IMR-90 (cell line): ENCODE results near the gene FAM177A1. TPM values are rescaled to one million over a fixed set of nuclear protein-coding genes. Genes with fewer than 3 reads are reported as not detected.

Source experiments
- ATAC-seq: fragments of 200-7000 bp; cut with Tn5 transposase; 2 replicates; pipeline ENCODE4 v1.9.1; 2020; ENCODE audit warnings: low read depth, mild to moderate bottlenecking, moderate library complexity
- BruUV-seq: library from RNA; stranded (reverse); fragments of 400-500 nt; replicated peaks from 2 replicates; lab custom pipeline; 2021; lab: Mats Ljungman, UMichigan
- CTCF ChIA-PET: fragments of 300-600 bp; formaldehyde crosslinking; extraction: SDS; loops from one replicate; lab custom pipeline; 2021; ENCODE audit warnings: antibody characterized with exemption; lab: Yijun Ruan, JAX
- POLR2A ChIA-PET: fragments of 300-600 bp; sonication (Branson Sonifier 250); formaldehyde crosslinking; loops from one replicate; lab custom pipeline; 2022; ENCODE audit warnings: antibody characterized with exemption; ENCODE audit not compliant: unreplicated experiment; lab: Charles Lee
- DNase-seq: peaks from one replicate; pipeline ENCODE4 v3.0.0; 2013
- H2AFZ ChIP-seq: replicated peaks from 2 replicates; pipeline ENCODE3; 2013; ENCODE audit warnings: low read length, mild to moderate bottlenecking; ENCODE audit not compliant: poor library complexity
- H2AK5ac ChIP-seq: 2 replicates; pipeline ENCODE4 v1.6.1; 2013; ENCODE audit warnings: low read depth, low read length, inconsistent platforms
- H2AK9ac ChIP-seq: replicated peaks from 2 replicates; pipeline ENCODE3; 2013; ENCODE audit warnings: mild to moderate bottlenecking, low read depth, low read length, moderate library complexity; ENCODE audit not compliant: poor library complexity
- H2BK120ac ChIP-seq: 2 replicates; pipeline ENCODE4 v1.6.1; 2013; ENCODE audit warnings: low read depth, low read length, inconsistent platforms
- H2BK15ac ChIP-seq: 3 replicates; pipeline ENCODE4 v1.6.1; 2013; ENCODE audit warnings: low read depth, low read length, inconsistent platforms
- H2BK20ac ChIP-seq: 2 replicates; pipeline ENCODE4 v1.6.1; 2013; ENCODE audit warnings: low read depth, mild to moderate bottlenecking, inconsistent platforms, low read length, moderate library complexity
- H2BK5ac ChIP-seq: 2 replicates; pipeline ENCODE4 v1.6.1; 2013; ENCODE audit warnings: mild to moderate bottlenecking, low read depth, low read length, inconsistent platforms; ENCODE audit not compliant: poor library complexity, severe bottlenecking
- H3K14ac ChIP-seq: replicated peaks from 2 replicates; pipeline ENCODE4 v1.6.1; 2013; ENCODE audit warnings: low read depth, low read length, inconsistent platforms
- H3K18ac ChIP-seq: 2 replicates; pipeline ENCODE4 v1.6.1; 2013; ENCODE audit warnings: low read depth, low read length, control low read depth
- H3K23ac ChIP-seq: 2 replicates; pipeline ENCODE4 v1.6.1; 2013; ENCODE audit warnings: low read depth, low read length, inconsistent platforms
- H3K27ac ChIP-seq: 2 replicates; pipeline ENCODE4 v1.5.1; 2013; ENCODE audit warnings: mild to moderate bottlenecking, control low read depth, low read length; ENCODE audit not compliant: insufficient read depth
- H3K27me3 ChIP-seq: 2 replicates; pipeline ENCODE4 v1.6.1; 2013; ENCODE audit warnings: low read length; ENCODE audit not compliant: control insufficient read depth, insufficient read depth
- H3K36me3 ChIP-seq: 2 replicates; pipeline ENCODE4 v1.6.1; 2013; ENCODE audit warnings: low read length, mixed read lengths; ENCODE audit not compliant: control insufficient read depth, insufficient read depth
- H3K4ac ChIP-seq: 2 replicates; pipeline ENCODE4 v1.6.1; 2013; ENCODE audit warnings: low read depth, low read length, inconsistent platforms
- H3K4me1 ChIP-seq: 2 replicates; pipeline ENCODE4 v1.6.1; 2013; ENCODE audit warnings: low read length, mixed read lengths; ENCODE audit not compliant: control insufficient read depth, insufficient read depth
- H3K4me2 ChIP-seq: 2 replicates; pipeline ENCODE4 v1.6.1; 2013; ENCODE audit warnings: low read depth, mild to moderate bottlenecking, control low read depth, low read length, moderate library complexity
- H3K4me3 ChIP-seq: 2 replicates; pipeline ENCODE4 v1.5.1; 2013; ENCODE audit warnings: low read depth, mild to moderate bottlenecking, control low read depth, low read length, moderate library complexity; ENCODE audit not compliant: insufficient read depth
- H3K56ac ChIP-seq: 2 replicates; pipeline ENCODE4 v1.6.1; 2013; ENCODE audit warnings: low read length, inconsistent platforms; ENCODE audit not compliant: insufficient read depth; ENCODE audit errors: extremely low read depth
- H3K79me1 ChIP-seq, 2 experiments: 2 replicates each; pipeline ENCODE4 v1.6.1; 2013; ENCODE audit warnings: low read length in 2 of 2, inconsistent platforms in 1 of 2, low read depth in 1 of 2
- H3K9ac ChIP-seq: 2 replicates; pipeline ENCODE4 v1.6.1; 2013; ENCODE audit warnings: low read depth, low read length, control low read depth
- H3K9me1 ChIP-seq: 2 replicates; pipeline ENCODE4 v1.6.1; 2013; ENCODE audit warnings: low read length, inconsistent platforms; ENCODE audit not compliant: insufficient read depth
- H3K9me3 ChIP-seq: 2 replicates; pipeline ENCODE4 v1.6.1; 2013; ENCODE audit warnings: low read length; ENCODE audit not compliant: control insufficient read depth, insufficient read depth
- H4K20me1 ChIP-seq: 2 replicates; pipeline ENCODE4 v1.6.1; 2013; ENCODE audit warnings: low read length, inconsistent platforms; ENCODE audit not compliant: insufficient read depth
- H4K5ac ChIP-seq: 2 replicates; pipeline ENCODE4 v1.6.1; 2013; ENCODE audit warnings: mild to moderate bottlenecking, low read depth, low read length, control low read depth
- H4K8ac ChIP-seq, 2 experiments: 2 replicates each; pipeline ENCODE4 v1.6.1; 2013; ENCODE audit warnings: low read depth in 2 of 2, low read length in 2 of 2, control low read depth in 1 of 2, inconsistent platforms in 1 of 2
- H4K91ac ChIP-seq: 2 replicates; pipeline ENCODE4 v1.6.1; 2013; ENCODE audit warnings: low read depth, low read length, inconsistent platforms; ENCODE audit not compliant: insufficient read depth
- BHLHE40 ChIP-seq: fragments of 150-350 bp; IDR thresholded peaks from 2 replicates; pipeline ENCODE4 v1.6.1; 2016; ENCODE audit warnings: mild to moderate bottlenecking, low read depth, low read length
- CEBPB ChIP-seq: IDR thresholded peaks from 2 replicates; pipeline ENCODE4 v1.6.1; 2012; ENCODE audit warnings: low read depth, low read length, improper control_type of control experiment
- CHD1 ChIP-seq: IDR thresholded peaks from 2 replicates; pipeline ENCODE4 v1.6.1; 2012; ENCODE audit warnings: low read depth, low read length, improper control_type of control experiment
- FOS ChIP-seq: fragments of 150-350 bp; IDR thresholded peaks from 2 replicates; pipeline ENCODE4 v1.6.1; 2016; ENCODE audit warnings: low read depth, low read length
- MAFK ChIP-seq: IDR thresholded peaks from 2 replicates; pipeline ENCODE4 v1.6.1; 2012; ENCODE audit warnings: low read depth, low read length, improper control_type of control experiment
- MAZ ChIP-seq: IDR thresholded peaks from 2 replicates; pipeline ENCODE4 v1.6.1; 2012; ENCODE audit warnings: low read depth, mild to moderate bottlenecking, low read length, improper control_type of control experiment, moderate library complexity, borderline replicate concordance
- MXI1 ChIP-seq: IDR thresholded peaks from 2 replicates; pipeline ENCODE4 v1.6.1; 2012; ENCODE audit warnings: low read depth, mild to moderate bottlenecking, low read length, moderate library complexity, borderline replicate concordance
- NFE2L2 ChIP-seq: fragments of 150-350 bp; IDR thresholded peaks from 2 replicates; pipeline ENCODE4 v1.6.1; 2016; ENCODE audit warnings: low read depth, mild to moderate bottlenecking, low read length
- POLR2A ChIP-seq: IDR thresholded peaks from 2 replicates; pipeline ENCODE4 v1.6.1; 2012; ENCODE audit warnings: mild to moderate bottlenecking, low read depth, low read length
- RAD21 ChIP-seq: IDR thresholded peaks from 2 replicates; pipeline ENCODE4 v1.6.1; 2012; ENCODE audit warnings: low read length, improper control_type of control experiment
- RCOR1 ChIP-seq: IDR thresholded peaks from 2 replicates; pipeline ENCODE4 v1.6.1; 2012; ENCODE audit warnings: mild to moderate bottlenecking, low read length, improper control_type of control experiment; ENCODE audit not compliant: insufficient replicate concordance
- RFX5 ChIP-seq: IDR thresholded peaks from 2 replicates; pipeline ENCODE4 v1.8.0; 2012; ENCODE audit warnings: low read depth, mild to moderate bottlenecking, low read length, moderate library complexity
- SMC3 ChIP-seq: fragments of 150-350 bp; IDR thresholded peaks from 2 replicates; pipeline ENCODE4 v1.6.1; 2016; ENCODE audit warnings: low read depth, mild to moderate bottlenecking, antibody characterized with exemption, low read length, moderate library complexity
- WGBS, 2 experiments: methylation state at CpG; one replicate each; pipeline versions ENCODE4 v1.1.5 to v1.1.7; 2013; ENCODE audit warnings: missing lambda C conversion rate in 2 of 2; ENCODE audit not compliant: insufficient read length in 1 of 2; ENCODE audit errors: extremely low coverage in 2 of 2; 5-methylcytosine and 5-hydroxymethylcytosine counted together
- dilution Hi-C: fragments of 300-500 bp; cut with HindIII; formaldehyde crosslinking; loops from one replicate; pipeline ENCODE4 v1.14.3; 2018; ENCODE audit warnings: low sequenced_read_pairs; ENCODE audit not compliant: unreplicated experiment
- in situ Hi-C: fragments of 300-500 bp; cut with MboI; formaldehyde crosslinking; loops from 3 replicates; pipeline ENCODE4 v1.14.3; 2019; ENCODE audit warnings: low sequenced_read_pairs, inconsistent platforms, mixed read lengths
- intact Hi-C: fragments of 100-400 bp; cut with micrococcal nuclease; formaldehyde crosslinking; loops from 2 replicates; pipeline ENCODE4 v1.10.0; 2022
- polyA plus RNA-seq, 3 experiments: library from polyadenylated mRNA; depleted of rRNA; stranded (reverse); fragments of >200 nt; gene quantifications; 2 replicates each; pipeline ENCODE4 v1.2.3, GENCODE V29; 2012; ENCODE audit warnings: low replicate concordance in 1 of 3
- total RNA-seq: library from RNA; depleted of rRNA; stranded (reverse); fragments of >200 nt; gene quantifications from 2 replicates; pipeline ENCODE4 v1.2.3, GENCODE V29; 2012
- TF ChIP-seq, protein P1 (sequence below): conservative IDR thresholded peaks from 2 replicates; pipeline ENCODE4 v1.5.1; 2012; ENCODE audit warnings: mild to moderate bottlenecking, low read depth, low read length, improper control_type of control experiment
- TF ChIP-seq, protein P2 (sequence below): fragments of 150-350 bp; IDR thresholded peaks from 2 replicates; pipeline ENCODE4 v1.6.1; 2017; ENCODE audit warnings: mild to moderate bottlenecking, antibody characterized with exemption, low read length, low read depth
- TF ChIP-seq, protein P3 (sequence below): fragments of 150-350 bp; IDR thresholded peaks from 2 replicates; pipeline ENCODE4 v1.6.1; 2016; ENCODE audit warnings: low read depth, mild to moderate bottlenecking, low read length, moderate library complexity, borderline replicate concordance

Gene FAM177A1
- total and polyA plus RNA-seq, 2 of the 4 experiments (the other 2 are of a cell fraction): 18.5 to 33.4 TPM

DNA sequence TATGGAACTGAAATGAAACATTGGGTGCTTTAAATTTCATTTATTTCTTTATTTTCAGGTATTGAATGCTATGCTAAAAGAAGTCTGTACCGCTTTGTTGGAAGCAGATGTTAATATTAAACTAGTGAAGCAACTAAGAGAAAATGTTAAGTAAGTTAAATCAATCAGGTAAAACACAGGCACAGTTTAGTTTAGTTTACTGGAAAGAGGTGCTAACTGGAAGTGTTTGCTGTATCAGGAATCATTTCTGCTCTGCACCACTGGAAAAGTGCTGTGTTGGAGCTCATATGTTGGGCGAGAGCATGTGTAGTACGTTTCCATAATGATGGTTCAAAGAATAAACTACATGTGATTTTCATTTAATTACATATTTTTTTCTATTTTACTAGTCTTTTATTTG, 46.6 kb upstream of the FAM177A1 start:
- H3K14ac ChIP-seq: no peak overlapping the region
- no peak overlapping the region for H3K18ac ChIP-seq
- H2AFZ ChIP-seq: no peak overlapping the region
- H2BK20ac ChIP-seq: no peak overlapping the region
- H2AK5ac ChIP-seq: no peak overlapping the region
- 0 out of 2 replicates have a peak, but pooled peaks cover 2% of the 10 kb centered on the region for H3K4me1 ChIP-seq
- peaks cover 16% of the 10 kb centered on the region for H3K36me3 ChIP-seq
- no peak overlapping the region for H3K27ac ChIP-seq
- no peak for DNase-seq
- H2BK5ac ChIP-seq: no peak overlapping the region
- H4K5ac ChIP-seq: no peak overlapping the region
- no peak overlapping the region for H3K4ac ChIP-seq
- POLR2A ChIA-PET: no interaction called here
- intact Hi-C loops: no loop called here
- no peak for ATAC-seq
- no peak overlapping the region for H2AK9ac ChIP-seq
- H3K9me1 ChIP-seq: no peaks in the 10 kb centered on the region
- H3K4me2 ChIP-seq: no peak overlapping the region
- no peak overlapping the region for H2BK120ac ChIP-seq
- no peak overlapping the region for H4K8ac ChIP-seq
- no peaks in the 10 kb centered on the region for H3K9me3 ChIP-seq
- WGBS, 2 experiments: 100% methylated on average over 1 of the region's 3 CpGs; no CpG with 5 or more reads in 1 of the 2 experiments
- TF ChIP-seq SMC3 (no peak), RAD21 (no peak), MAFK (no peak), FOS (no peak), RFX5 (no peak), POLR2A (no peak), BHLHE40 (no peak), NFE2L2 (no peak), MXI1 (no peak), CHD1 (no peak), MAZ (no peak), CEBPB (no peak), RCOR1 (no peak)
- TF ChIP-seq, protein P1, sequence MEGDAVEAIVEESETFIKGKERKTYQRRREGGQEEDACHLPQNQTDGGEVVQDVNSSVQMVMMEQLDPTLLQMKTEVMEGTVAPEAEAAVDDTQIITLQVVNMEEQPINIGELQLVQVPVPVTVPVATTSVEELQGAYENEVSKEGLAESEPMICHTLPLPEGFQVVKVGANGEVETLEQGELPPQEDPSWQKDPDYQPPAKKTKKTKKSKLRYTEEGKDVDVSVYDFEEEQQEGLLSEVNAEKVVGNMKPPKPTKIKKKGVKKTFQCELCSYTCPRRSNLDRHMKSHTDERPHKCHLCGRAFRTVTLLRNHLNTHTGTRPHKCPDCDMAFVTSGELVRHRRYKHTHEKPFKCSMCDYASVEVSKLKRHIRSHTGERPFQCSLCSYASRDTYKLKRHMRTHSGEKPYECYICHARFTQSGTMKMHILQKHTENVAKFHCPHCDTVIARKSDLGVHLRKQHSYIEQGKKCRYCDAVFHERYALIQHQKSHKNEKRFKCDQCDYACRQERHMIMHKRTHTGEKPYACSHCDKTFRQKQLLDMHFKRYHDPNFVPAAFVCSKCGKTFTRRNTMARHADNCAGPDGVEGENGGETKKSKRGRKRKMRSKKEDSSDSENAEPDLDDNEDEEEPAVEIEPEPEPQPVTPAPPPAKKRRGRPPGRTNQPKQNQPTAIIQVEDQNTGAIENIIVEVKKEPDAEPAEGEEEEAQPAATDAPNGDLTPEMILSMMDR: no peak
- TF ChIP-seq, protein P2, sequence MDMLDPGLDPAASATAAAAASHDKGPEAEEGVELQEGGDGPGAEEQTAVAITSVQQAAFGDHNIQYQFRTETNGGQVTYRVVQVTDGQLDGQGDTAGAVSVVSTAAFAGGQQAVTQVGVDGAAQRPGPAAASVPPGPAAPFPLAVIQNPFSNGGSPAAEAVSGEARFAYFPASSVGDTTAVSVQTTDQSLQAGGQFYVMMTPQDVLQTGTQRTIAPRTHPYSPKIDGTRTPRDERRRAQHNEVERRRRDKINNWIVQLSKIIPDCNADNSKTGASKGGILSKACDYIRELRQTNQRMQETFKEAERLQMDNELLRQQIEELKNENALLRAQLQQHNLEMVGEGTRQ: no peak
- TF ChIP-seq, protein P3, sequence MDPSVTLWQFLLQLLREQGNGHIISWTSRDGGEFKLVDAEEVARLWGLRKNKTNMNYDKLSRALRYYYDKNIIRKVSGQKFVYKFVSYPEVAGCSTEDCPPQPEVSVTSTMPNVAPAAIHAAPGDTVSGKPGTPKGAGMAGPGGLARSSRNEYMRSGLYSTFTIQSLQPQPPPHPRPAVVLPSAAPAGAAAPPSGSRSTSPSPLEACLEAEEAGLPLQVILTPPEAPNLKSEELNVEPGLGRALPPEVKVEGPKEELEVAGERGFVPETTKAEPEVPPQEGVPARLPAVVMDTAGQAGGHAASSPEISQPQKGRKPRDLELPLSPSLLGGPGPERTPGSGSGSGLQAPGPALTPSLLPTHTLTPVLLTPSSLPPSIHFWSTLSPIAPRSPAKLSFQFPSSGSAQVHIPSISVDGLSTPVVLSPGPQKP: no peak
- no peak overlapping the region for H3K4me3 ChIP-seq
- CTCF ChIA-PET: no interaction called here
- H4K20me1 ChIP-seq: peaks cover 8% of the 10 kb centered on the region; the same call in 1 of the 2 replicates
- dilution Hi-C loops: no loop called here
- no peak overlapping the region for H4K91ac ChIP-seq
- H3K27me3 ChIP-seq: no peaks in the 10 kb centered on the region
- no peak overlapping the region for H3K23ac ChIP-seq
- no TSS peak for BruUV-seq
- in situ Hi-C loops: no loop called here
- no peak overlapping the region for H3K9ac ChIP-seq
- no peak overlapping the region for H2BK15ac ChIP-seq
- no peak overlapping the region for H3K56ac ChIP-seq
- H3K79me1 ChIP-seq: peaks cover 8 to 37% of the 10 kb centered on the region in 2 experiments
